Measurements from ENCODE around the gene CNDP2.

CNDP2 gene

GRCh38 chr18:74513883-74514205, 17.7 kb downstream of the CNDP2 start:
- Histone ChIP-seq H3K36me3 (ENCODE audit: low read length) (no peaks in the 10 kb centered on the region; the same call in 1 of the 2 replicates), H3K4me2 (ENCODE audit: low read depth, low read length, poor library complexity, severe bottlenecking) (no peak overlapping the region), H3K27ac (ENCODE audit: low read depth, low read length) (no peak overlapping the region), H3K9me3 (ENCODE audit: insufficient read depth, low read length) (no peaks in the 10 kb centered on the region), H4K20me1 (ENCODE audit: low read depth, low read length) (no peaks in the 10 kb centered on the region; the same call in 1 of the 2 replicates), H3K79me2 (ENCODE audit: insufficient read depth, low read length) (no peaks in the 10 kb centered on the region), H3K9ac (ENCODE audit: low read length) (no peak overlapping the region), H3K9me2 (replicated peaks; ENCODE audit: insufficient read depth, low read length) (no peaks in the 10 kb centered on the region), H3K27me3 (ENCODE audit: low read length) (no peaks in the 10 kb centered on the region), H3K4me3 (ENCODE audit: insufficient read depth, low read length, poor library complexity, severe bottlenecking) (no peak overlapping the region), H3F3A (ENCODE audit: insufficient read depth) (no peaks in the 10 kb centered on the region), H2AFZ (ENCODE audit: low read depth, low read length, severe bottlenecking) (no peak overlapping the region)
- no peak for TF ChIP-seq CTCF (IDR thresholded peaks at IDR 0.05; ENCODE audit: insufficient read depth, low read length, poor library complexity, severe bottlenecking)
- TF ChIP-seq EZH2phosphoT487 (conservative IDR thresholded peaks at IDR 0.05; ENCODE audit: low read length), result no peak

DNA sequence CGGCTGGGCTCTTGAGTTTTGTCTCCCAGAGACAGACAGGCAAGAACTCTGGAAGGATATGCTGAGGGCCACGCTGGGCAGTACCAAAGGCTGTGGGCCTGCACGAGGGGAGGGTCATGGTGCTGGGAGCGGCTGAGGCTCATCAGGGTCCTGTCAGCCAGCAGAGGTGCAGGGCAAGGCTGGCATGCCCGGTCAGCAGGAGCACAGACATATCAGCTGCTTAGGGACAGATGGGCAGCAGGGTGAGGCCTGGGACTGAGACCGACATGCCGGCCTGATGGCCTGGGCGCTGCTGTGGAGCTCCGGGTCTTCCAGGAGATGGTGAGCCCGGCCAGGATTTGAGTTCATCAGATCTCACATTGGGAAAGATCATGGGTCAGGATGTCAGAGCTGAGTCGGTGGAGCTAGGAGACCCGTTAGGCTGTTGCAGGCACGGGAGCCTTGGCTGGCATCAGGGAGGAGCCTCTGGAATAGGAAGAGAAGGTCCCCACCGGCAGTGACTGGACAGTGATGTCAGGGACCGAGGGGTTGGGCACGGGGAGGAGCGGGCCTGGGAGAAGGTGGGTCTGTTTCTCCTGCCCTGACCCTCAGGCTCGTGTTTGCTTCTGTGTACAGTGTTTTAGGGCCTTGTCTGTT, 18.8 kb downstream of the CNDP2 start:
- H3F3A ChIP-seq (ENCODE audit: insufficient read depth), result no peaks in the 10 kb centered on the region
- no peak overlapping the region for H2AFZ ChIP-seq (ENCODE audit: low read depth, low read length, severe bottlenecking)
- H3K4me3 ChIP-seq (ENCODE audit: insufficient read depth, low read length, poor library complexity, severe bottlenecking), result no peak overlapping the region
- no peaks in the 10 kb centered on the region for H3K9me3 ChIP-seq (ENCODE audit: insufficient read depth, low read length)
- H3K36me3 ChIP-seq (ENCODE audit: low read length), result no peaks in the 10 kb centered on the region; the same call in 1 of the 2 replicates
- no peak overlapping the region for H3K27ac ChIP-seq (ENCODE audit: low read depth, low read length)
- no peak overlapping the region for H3K9ac ChIP-seq (ENCODE audit: low read length)
- TF ChIP-seq CTCF (IDR thresholded peaks at IDR 0.05; ENCODE audit: insufficient read depth, low read length, poor library complexity, severe bottlenecking), result no peak
- TF ChIP-seq EZH2phosphoT487 (conservative IDR thresholded peaks at IDR 0.05; ENCODE audit: low read length), result no peak
- no peaks in the 10 kb centered on the region for H3K79me2 ChIP-seq (ENCODE audit: insufficient read depth, low read length)
- H3K9me2 ChIP-seq (replicated peaks; ENCODE audit: insufficient read depth, low read length), result no peaks in the 10 kb centered on the region
- H4K20me1 ChIP-seq (ENCODE audit: low read depth, low read length), result no peaks in the 10 kb centered on the region; the same call in 1 of the 2 replicates
- H3K27me3 ChIP-seq (ENCODE audit: low read length), result no peaks in the 10 kb centered on the region
- H3K4me2 ChIP-seq (ENCODE audit: low read depth, low read length, poor library complexity, severe bottlenecking), result no peak overlapping the region

DNA sequence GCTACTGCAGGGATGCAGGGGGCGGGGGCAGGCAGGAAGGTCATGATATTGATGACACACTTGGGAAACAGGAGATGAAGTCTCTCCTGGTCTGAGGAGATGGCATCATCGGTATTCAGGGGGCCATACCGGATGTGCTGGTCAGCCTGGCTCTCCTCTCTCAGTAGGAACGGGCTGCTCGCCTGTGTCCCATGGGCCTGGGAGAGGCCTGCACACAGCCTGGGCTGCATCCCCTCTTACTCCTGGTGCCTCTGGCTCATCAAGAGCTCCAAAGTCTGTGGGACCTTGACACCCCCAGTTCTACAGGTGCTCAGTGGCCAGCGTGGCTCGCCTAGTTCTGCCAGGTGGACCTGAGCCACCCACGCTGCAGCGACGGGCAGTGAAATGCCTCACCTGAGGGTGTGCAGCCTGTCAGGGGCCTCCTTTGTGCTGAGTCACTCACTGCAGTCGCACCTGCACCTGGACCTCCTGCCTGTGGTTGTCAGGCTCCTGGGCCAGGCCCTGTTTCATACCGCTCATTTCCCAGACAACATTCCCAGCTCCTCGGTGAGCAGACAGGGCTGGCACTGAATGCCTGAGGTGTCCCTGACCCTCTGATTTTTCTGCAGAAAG, 19.6 kb downstream of the CNDP2 start:
- Histone ChIP-seq H3K27me3 (ENCODE audit: low read length) (no peaks in the 10 kb centered on the region), H2AFZ (ENCODE audit: low read depth, low read length, severe bottlenecking) (no peak overlapping the region), H3K9ac (ENCODE audit: low read length) (no peak overlapping the region), H3K9me3 (ENCODE audit: insufficient read depth, low read length) (no peaks in the 10 kb centered on the region), H3K9me2 (replicated peaks; ENCODE audit: insufficient read depth, low read length) (no peaks in the 10 kb centered on the region), H3K36me3 (ENCODE audit: low read length) (no peaks in the 10 kb centered on the region; the same call in 1 of the 2 replicates), H3K27ac (ENCODE audit: low read depth, low read length) (no peak overlapping the region), H3K4me2 (ENCODE audit: low read depth, low read length, poor library complexity, severe bottlenecking) (no peak overlapping the region), H3K4me3 (ENCODE audit: insufficient read depth, low read length, poor library complexity, severe bottlenecking) (no peak overlapping the region), H4K20me1 (ENCODE audit: low read depth, low read length) (no peaks in the 10 kb centered on the region; the same call in 1 of the 2 replicates), H3K79me2 (ENCODE audit: insufficient read depth, low read length) (no peaks in the 10 kb centered on the region), H3F3A (ENCODE audit: insufficient read depth) (no peaks in the 10 kb centered on the region)
- no peak for TF ChIP-seq EZH2phosphoT487 (conservative IDR thresholded peaks at IDR 0.05; ENCODE audit: low read length)
- TF ChIP-seq CTCF (IDR thresholded peaks at IDR 0.05; ENCODE audit: insufficient read depth, low read length, poor library complexity, severe bottlenecking), result no peak

All from SU-DHL-6 (cell line).